HUES48 (cell line): Measurements from ENCODE around the gene LRRFIP1.
A peak's percentile ranks its signal among the peaks of the same experiment; 100 is the strongest.

Experiments
- H3K27ac ChIP-seq: one replicate; pipeline ENCODE4 v1.7.0; 2013; ENCODE audit warnings: low read depth, low read length, inconsistent platforms
- H3K27me3 ChIP-seq: 2 replicates; pipeline ENCODE4 v1.6.1; 2013; ENCODE audit warnings: mild to moderate bottlenecking, low read length; ENCODE audit not compliant: control insufficient read depth, insufficient read depth
- H3K36me3 ChIP-seq: 2 replicates; pipeline ENCODE4 v1.6.1; 2013; ENCODE audit warnings: low read length; ENCODE audit not compliant: control insufficient read depth, insufficient read depth
- H3K4me1 ChIP-seq: 2 replicates; pipeline ENCODE4 v1.6.1; 2013; ENCODE audit warnings: mild to moderate bottlenecking, low read length; ENCODE audit not compliant: control insufficient read depth, insufficient read depth
- H3K4me3 ChIP-seq: 2 replicates; pipeline ENCODE4 v1.5.1; 2013; ENCODE audit warnings: mild to moderate bottlenecking, low read depth, low read length
- H3K9ac ChIP-seq: 2 replicates; pipeline ENCODE4 v1.6.1; 2013; ENCODE audit warnings: mild to moderate bottlenecking, low read depth, low read length, moderate library complexity
- H3K9me3 ChIP-seq: 2 replicates; pipeline ENCODE4 v1.6.1; 2013; ENCODE audit warnings: low read length; ENCODE audit not compliant: control insufficient read depth, insufficient read depth

The LRRFIP1 gene

DNA sequence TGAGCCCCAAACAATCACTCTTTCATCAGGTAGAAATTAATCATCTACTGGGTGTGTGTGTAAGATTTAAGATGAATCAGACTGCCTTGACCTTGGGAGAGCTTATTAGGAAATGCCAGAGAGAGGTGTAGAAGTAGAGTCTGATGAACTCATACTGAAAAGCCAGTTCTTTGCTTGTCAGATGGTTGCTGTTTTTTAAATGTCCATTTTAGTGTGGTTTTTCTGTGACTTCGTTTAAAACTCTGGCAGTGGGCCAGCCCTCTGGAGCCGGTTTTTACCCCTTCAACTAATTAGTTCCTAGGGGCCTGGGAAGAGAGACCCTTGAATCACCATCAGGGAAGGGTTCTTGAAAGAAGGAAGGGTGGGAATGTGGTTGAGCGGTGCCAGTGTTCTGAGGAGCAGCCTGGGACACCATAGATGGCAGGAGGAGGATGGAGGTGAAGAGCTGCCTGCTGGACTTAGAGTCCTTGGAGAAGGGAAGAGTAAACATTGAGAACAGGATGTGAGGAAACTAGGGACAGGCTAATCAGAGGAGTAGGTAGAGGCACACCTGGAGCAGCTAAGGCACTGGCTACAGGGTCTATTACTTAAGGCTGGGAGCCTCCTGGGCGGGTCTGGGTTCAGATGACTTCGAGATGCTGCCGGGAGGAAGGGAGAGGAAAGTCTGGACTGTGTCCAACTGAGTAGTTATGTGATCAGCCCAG, 66.1 kb downstream of the LRRFIP1 start:
- H3K9ac ChIP-seq, result no peak overlapping the region
- H3K27ac ChIP-seq, result no peak overlapping the region
- H3K4me1 ChIP-seq, result peaks cover 30% of the 10 kb centered on the region
- H3K9me3 ChIP-seq, result no peaks in the 10 kb centered on the region
- H3K4me3 ChIP-seq, result peak overlapping the region; percentile 75
- peaks cover 14% of the 10 kb centered on the region for H3K27me3 ChIP-seq
- H3K36me3 ChIP-seq, result no peaks in the 10 kb centered on the region

DNA sequence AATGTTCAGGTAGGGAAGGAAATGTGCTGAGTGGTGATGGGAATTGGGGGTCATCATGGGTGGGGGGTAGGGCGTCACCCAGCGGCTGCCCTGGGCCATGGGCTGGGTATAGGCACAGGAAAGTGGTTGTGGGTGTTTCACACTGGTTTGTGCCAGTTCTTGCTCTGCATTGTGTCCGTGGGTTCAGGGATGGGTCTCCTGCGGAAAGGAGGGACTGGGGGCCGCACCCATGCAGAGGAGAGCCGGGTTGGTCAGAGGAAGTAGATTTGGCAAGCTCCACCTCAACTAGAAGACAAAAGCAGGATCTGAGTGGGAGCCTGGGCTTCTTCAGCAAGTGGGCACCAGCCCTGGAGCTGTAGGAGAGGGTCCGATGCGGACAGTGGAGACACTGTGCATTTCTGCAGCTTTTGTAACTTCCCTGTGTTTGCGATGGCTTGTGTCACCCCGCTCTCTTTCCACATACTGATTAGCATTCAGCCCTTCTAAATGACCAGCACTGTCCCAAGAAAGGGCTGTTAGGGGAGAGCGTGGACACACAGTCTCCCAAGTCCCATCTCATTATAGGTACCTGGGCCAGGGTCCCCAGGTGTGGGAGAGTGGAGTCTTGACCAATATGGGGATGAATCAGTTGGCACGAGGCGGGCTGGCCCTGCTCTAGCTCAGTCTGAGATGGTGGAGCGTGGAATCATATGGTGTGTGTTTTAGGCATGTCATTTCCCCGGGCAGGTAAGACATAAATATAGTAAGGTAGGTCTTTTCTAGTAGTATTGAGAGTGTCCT, 67.2 kb downstream of the LRRFIP1 start:
- Histone ChIP-seq H3K27ac (no peak overlapping the region), H3K4me1 (peaks cover 30% of the 10 kb centered on the region), H3K36me3 (no peaks in the 10 kb centered on the region), H3K9ac (no peak overlapping the region), H3K4me3 (no peak overlapping the region), H3K9me3 (no peaks in the 10 kb centered on the region), H3K27me3 (peaks cover 14% of the 10 kb centered on the region)

DNA sequence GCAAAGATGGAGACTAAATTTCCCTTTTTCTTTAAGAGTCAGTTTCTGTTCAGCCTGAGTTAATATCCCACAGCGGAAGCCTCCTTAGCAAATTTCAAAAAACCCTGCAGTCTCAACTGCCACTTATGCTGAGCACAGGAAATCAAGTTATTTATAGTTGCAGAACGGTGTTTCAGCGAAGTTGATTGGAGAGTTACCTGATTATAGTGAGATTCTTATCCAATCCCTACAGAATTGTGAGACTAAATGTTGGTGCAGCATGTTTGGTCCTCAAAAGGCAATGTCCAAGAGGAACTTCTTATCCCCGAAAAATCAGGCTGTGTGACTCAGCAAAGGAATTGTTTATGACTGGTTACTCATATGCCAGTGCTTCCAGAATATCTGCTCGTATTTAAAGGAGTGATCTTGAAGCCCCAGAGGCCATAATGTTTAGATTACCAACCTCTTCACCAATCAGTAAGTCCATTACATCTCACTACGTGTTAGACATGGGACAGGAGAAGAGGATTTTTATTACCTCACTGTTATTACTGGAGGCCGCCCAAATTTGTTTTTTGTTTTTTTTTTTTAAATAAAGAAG, 67.9 kb downstream of the LRRFIP1 start:
- H3K36me3 ChIP-seq, result no peaks in the 10 kb centered on the region
- H3K27ac ChIP-seq, result no peak overlapping the region
- no peak overlapping the region for H3K9ac ChIP-seq
- peaks cover 14% of the 10 kb centered on the region for H3K27me3 ChIP-seq
- no peaks in the 10 kb centered on the region for H3K9me3 ChIP-seq
- peaks cover 36% of the 10 kb centered on the region for H3K4me1 ChIP-seq
- H3K4me3 ChIP-seq, result no peak overlapping the region

DNA sequence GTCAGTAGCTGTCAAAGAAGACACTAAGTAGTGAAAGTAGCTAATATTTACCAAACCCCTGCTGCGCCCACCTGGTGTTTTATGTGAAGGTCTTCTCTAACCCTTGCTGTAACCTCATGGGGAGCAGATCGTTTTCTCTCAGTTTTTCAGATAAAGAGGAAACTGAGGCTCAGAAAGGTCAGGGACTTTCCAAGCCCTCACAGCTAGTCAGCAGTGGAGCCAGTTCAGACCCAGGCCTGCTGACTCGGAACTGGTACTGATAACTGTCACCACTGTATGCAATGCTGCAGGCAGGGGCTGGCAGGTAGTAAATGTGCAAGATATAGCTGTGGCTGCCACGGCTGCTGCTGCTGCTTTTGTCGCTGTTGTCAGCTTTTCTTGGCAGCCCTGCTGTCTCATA, 69.1 kb downstream of the LRRFIP1 start:
- Histone ChIP-seq H3K4me1 (peaks cover 43% of the 10 kb centered on the region), H3K9ac (no peak overlapping the region), H3K4me3 (no peak overlapping the region), H3K27ac (no peak overlapping the region), H3K36me3 (no peaks in the 10 kb centered on the region), H3K27me3 (peaks cover 14% of the 10 kb centered on the region), H3K9me3 (no peaks in the 10 kb centered on the region)

DNA sequence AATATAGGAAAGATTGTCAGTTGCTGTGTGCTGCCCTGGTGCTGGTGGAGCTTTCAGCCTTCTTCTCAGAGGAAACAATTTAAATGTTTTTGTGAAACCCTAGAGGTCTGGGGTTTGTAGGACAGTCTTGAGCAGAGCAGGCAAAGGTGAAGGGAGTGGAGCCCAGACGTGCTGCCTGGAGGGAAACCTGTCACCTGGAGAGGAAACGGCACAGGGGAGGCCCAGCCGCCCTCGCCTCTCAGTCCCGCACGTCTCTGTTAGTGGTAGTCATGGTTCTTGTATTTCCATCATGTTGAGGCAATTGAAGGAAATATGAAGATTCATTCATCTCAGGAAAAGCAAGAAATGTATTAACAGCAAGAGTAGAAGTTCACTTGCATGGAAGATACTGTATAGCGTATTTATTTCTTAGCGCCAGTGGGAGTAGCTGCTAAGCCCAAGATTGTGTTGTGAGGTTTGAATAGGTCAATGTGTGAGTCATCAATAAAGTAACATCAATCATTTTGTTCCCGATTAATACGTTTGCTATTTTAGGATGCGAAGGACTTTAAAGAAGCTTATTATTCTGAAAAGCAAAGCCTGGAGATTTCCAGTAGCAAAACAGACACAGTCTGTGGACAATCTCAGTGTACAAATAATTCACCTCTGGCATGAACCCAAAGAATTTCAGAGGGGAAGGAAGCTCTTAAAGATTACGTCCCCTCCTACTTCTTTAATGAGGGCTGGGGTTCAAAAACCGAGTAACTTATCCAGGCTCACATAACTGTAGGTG, 70.4 kb downstream of the LRRFIP1 start:
- peaks cover 13% of the 10 kb centered on the region for H3K27me3 ChIP-seq
- no peak overlapping the region for H3K9ac ChIP-seq
- H3K36me3 ChIP-seq, result no peaks in the 10 kb centered on the region
- H3K9me3 ChIP-seq, result no peaks in the 10 kb centered on the region
- H3K4me3 ChIP-seq, result no peak overlapping the region
- peaks cover 56% of the 10 kb centered on the region for H3K4me1 ChIP-seq
- H3K27ac ChIP-seq, result no peak overlapping the region

DNA sequence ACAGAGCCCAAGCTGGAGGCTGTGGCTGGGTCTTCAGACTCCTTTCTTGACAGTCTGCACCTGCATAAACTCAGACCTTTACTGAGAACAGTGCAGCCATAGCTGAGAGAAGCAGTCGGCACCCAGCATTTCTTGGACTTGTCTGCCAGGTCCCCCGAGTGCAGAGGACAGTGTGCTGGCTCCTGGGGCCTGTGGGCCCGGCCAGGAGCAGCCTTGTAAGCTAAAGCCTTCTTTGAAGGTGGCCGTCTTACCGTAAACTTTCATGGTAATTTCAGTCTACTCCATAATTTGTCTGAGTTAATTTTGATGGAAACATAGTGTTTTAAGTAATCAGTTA, 70.9 kb downstream of the LRRFIP1 start:
- peaks cover 57% of the 10 kb centered on the region for H3K4me1 ChIP-seq
- no peak overlapping the region for H3K9ac ChIP-seq
- no peaks in the 10 kb centered on the region for H3K9me3 ChIP-seq
- no peak overlapping the region for H3K4me3 ChIP-seq
- peaks cover 7% of the 10 kb centered on the region for H3K27me3 ChIP-seq
- no peak overlapping the region for H3K27ac ChIP-seq
- H3K36me3 ChIP-seq, result no peaks in the 10 kb centered on the region

DNA sequence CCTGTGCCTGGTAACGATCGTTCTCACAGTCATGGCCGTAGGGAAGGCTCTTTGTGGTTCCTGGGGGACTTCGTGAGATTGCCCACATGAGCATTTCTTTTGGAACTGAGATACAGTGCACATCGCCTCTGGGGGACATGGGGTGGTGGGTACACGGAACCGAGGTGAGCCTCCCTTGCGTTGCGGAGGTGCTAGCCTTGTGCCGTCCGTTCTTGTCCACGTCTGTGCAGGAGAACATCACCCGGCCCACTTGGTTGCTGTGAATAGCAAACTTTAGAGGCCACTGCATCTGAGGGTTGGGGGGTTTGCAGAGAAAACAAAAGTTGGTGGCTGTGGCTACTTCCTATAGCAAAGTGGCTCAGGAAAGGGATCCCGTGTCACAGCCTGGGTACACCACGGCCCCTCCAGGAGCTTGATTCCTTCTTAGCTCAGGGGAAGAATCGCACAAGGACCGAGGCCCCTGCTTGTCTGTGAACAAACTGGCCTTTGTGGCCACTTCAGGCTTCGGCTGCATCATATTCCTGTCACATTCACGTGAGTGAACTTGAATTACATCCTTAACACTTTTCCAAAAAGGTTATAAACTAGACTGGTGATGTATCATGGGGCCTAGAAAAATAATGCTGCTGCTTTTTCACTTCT, 72.6 kb downstream of the LRRFIP1 start:
- Histone ChIP-seq H3K9ac (no peak overlapping the region), H3K36me3 (no peaks in the 10 kb centered on the region), H3K9me3 (no peaks in the 10 kb centered on the region), H3K4me3 (no peak overlapping the region), H3K4me1 (peaks cover 51% of the 10 kb centered on the region), H3K27ac (no peak overlapping the region), H3K27me3 (no peaks in the 10 kb centered on the region)

DNA sequence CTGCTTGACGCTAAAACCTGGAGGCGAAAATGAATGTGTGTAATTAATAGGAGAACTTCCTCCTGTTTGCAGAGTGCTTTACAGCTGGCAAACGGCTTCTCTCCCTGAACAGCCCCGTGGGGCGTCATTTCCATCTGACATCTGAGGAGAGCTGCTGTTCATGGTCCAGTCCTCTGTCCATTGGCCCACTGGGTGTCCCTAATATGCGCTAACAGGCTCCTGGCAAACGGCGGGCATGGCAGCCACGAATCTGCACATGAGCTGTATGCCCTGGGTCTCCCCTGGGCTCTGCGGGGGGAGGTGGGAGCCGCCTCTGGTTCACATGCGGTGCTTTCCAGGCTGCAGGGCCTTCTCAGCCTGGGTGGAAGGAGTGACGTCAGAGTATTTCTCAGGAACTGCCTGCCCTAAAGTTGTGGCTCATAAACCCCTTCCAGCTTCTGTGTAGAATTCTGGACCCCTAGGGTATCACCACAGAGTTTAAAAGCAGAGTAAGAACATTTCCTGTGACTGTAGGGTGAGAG, 73.2 kb downstream of the LRRFIP1 start:
- H3K9me3 ChIP-seq, result no peaks in the 10 kb centered on the region
- H3K27me3 ChIP-seq, result no peaks in the 10 kb centered on the region
- no peak overlapping the region for H3K27ac ChIP-seq
- peaks cover 51% of the 10 kb centered on the region for H3K4me1 ChIP-seq
- H3K9ac ChIP-seq, result no peak overlapping the region
- H3K4me3 ChIP-seq, result no peak overlapping the region
- H3K36me3 ChIP-seq, result no peaks in the 10 kb centered on the region

DNA sequence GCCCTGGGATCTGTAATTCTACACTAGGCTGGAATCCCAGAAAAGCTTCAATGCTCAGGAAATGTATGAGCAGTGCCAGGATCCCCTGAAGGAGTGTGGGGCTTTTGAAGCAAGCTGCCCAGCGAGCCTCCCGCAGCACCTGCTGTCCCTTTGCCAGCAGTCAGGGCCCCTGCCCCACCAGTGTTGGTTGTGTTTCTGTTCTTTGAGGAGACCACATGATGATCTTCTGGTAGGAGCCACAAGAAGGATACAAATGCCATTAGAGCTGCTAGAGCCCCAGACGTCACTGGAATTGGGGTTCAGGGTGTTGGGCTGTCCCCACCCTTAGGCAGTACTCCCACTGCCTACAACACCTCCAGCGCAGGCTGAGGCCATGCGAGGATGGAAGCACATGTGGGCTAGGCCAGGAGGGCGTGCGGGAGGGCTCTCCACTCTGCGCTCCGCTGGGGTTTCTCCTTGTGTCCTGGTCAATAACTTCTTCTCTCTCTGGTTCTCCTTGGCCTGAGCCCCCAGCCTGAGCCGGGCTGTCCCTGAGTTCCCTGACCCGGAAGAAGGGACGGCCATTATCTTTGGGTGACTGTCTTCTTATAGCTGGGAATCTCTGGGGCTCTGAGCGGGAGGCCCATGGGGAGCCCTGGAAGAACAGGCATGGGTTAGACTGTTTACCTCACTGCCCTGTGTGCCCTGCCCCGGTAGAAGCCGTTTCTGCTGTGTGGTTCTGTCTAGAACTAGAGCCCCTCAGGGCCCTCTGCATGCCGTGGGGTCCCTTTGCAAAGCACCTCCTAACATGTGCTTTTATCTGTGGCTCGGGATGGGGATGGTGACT, 73.9 kb downstream of the LRRFIP1 start:
- H3K9me3 ChIP-seq, result no peaks in the 10 kb centered on the region
- H3K4me3 ChIP-seq, result no peak overlapping the region
- no peaks in the 10 kb centered on the region for H3K27me3 ChIP-seq
- no peaks in the 10 kb centered on the region for H3K36me3 ChIP-seq
- peaks cover 48% of the 10 kb centered on the region for H3K4me1 ChIP-seq
- H3K27ac ChIP-seq, result peak overlapping the region; percentile 74
- H3K9ac ChIP-seq, result no peak overlapping the region
